Activated CD8-positive, alpha-beta memory T cell treated with anti-CD3 and anti-CD28 coated beads for 48 hours (primary cell): ENCODE measurements around the gene RLF.

ENCODE experiments used
- DNase-seq, 3 experiments: peaks; one replicate each; pipeline ENCODE4 v3.0.0-alpha.2; 2020; ENCODE audit warnings: low read depth in 2 of 3, low spot score in 2 of 3

Gene RLF

DNA sequence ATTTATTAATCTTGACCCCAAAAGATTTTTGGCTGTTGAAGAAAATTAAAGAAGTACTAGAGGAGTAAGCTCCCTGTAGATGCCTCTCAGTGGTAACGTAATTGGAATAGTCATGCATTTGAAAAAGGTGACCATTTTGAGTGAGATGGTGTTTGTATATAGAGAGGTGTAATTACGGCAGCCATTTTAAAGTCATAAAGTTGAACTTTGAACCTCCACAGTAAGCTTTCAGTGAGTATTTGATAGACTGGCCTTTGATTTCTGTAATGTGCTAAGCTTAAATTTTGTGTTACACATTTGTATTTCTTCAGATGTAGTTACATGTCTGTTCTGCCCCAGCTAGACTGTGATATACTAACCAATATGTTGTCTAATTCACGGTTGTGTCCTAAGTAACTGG is 65.0 kb downstream of the RLF start:
- DNase-seq, result no peak

DNA sequence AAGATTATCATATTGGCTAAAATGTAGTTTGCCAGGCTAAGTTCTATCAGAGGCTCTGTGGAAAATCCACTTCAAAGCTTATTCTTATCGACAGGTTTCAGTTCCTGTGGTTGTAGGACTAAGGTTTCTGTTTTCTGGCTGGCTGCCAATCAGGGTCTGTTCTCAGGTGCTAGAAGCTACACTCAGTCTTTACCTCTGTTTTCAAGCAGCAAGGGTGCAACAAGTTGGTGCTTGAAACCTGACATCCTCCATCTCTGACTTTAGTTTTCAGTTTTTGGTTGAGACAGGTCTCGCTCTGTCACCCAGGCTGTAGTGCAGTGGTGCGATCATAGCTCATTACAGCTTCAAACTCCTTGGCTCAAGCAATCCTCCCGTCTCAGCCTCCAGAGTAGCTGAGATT is 71.3 kb downstream of the RLF start:
- DNase-seq, result peak in 2 of 3 experiments; percentile 22 to 60

DNA sequence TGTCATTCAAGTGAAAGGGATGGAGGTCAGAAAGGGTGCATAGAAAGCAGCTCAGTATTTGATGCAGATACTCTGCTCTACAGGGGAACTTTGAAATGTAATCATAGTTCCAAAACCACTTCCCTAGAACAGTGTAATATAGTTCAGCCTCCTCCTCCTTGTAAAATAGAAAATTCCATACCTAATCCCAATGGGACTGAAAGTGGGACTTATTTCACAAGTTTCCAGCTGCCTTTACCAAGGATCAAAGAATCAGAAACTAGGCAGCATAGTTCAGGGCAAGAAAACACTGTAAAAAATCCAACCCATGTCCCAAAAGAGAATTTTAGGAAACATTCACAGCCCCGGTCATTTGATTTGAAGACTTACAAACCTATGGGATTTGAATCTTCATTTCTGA is 78.4 kb downstream of the RLF start:
- no peak for DNase-seq

GRCh38 chr1:40240390-40240789 is 79.2 kb downstream of the RLF start:
- DNase-seq, result no peak

- no peak for DNase-seq
Measured at GRCh38 chr1:40241362-40241761, 80.2 kb downstream of the RLF start.

DNA sequence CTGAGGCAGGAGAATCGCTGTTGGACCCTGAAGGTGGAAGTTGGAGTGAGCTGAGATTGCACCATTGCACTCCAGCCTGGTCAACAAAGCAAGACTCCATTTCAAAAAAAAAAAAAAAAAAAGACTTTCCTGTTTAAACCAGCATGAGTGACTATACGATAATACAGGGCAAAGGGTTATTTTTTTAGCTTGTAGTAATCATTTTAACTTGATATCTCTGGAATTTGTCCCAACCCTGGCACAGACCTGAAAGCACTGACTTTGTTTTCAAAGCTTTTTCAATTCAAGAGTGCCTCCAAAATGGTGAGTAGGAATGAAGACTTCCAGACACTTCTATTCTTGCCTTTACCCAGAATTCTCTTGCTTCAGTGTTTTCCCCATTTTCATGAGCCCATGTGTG is 82.2 kb downstream of the RLF start:
- DNase-seq, result no peak

- no peak for DNase-seq
Measured at GRCh38 chr1:40244138-40244744, 83.1 kb downstream of the RLF start.

DNA sequence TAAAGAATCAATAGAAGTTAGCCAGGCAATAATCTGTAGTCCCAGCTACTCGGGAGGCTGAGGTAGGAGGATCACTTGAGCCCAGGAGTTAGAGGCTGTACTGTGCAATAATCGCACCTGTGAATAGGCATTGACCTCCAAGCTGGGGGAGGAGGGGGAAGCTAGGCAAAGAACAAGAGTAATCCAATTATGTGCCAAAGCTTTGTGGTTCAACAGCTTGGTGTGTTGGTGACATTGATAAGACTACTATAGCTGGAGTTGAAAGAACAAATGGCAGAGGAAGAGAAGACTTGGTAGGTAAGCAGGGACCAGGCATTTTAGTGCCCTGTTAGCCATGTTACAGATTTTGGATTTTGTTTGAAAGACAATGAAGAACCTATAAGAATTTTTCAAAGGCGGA is 84.5 kb downstream of the RLF start:
- DNase-seq, result no peak

- DNase-seq, result no peak
Measured at GRCh38 chr1:40247655-40248054, 86.5 kb downstream of the RLF start, which contains the start of gene TMCO2. TMCO2 (plus strand) TSS chr1:40247937; CDS start chr1:40247994, 57 bp downstream.

DNA sequence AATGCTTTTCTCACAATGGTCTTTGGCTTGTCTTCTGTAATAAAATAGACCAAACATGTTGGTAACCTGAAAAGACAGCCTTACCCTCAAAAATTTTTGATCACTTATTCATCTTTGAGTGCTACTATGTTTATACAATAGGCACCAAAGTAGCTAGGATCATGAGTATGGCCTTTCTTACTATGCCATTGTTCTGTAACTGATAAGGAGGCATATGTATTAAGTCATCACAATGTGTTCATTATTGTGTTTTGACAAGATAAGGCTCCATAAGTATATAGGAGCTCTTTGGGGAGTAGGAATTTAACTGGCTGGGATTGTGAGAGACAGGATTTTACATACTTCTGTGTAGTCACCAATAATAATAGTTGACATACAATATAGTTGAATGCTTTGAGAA is 87.2 kb downstream of the RLF start:
- DNase-seq, result no peak

DNA sequence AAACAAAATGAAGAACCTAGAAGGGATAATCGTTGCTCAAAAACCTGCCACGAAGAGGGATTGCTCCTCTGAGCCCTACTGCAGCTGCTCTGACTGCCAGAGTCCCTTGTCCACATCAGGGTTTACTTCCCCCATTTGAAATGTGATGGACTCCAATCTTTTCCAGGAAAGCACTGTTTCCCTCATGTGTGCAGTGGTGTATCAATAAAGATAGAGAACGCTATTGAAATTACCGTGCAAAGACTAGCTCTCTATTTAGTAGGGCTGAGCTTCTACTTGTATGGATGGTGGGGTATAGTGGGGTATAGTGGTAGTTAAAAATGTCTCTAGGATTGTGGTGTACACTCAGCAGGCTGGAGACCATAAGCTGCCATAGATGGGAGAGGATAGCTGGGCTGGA is 90.3 kb downstream of the RLF start:
- DNase-seq, result no peak

DNA sequence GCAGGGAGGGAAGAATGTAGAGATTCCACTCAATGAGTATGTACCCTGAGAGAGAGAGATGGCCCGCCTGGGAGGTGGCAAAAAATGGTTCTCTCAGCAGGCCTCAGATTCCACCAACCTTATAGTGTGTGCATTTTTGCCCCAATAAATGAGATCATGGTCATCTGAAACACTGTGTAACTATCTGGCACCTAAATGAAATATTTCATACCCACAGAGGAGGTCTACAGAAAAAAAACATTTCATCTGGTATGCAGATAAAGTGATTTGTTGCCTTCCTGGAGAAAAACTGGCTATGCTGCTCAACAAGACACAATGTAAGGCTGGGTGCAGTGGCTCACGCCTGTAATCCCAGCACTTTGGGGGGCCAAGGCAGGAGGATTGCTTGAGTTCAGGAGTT is 91.4 kb downstream of the RLF start:
- no peak for DNase-seq

DNA sequence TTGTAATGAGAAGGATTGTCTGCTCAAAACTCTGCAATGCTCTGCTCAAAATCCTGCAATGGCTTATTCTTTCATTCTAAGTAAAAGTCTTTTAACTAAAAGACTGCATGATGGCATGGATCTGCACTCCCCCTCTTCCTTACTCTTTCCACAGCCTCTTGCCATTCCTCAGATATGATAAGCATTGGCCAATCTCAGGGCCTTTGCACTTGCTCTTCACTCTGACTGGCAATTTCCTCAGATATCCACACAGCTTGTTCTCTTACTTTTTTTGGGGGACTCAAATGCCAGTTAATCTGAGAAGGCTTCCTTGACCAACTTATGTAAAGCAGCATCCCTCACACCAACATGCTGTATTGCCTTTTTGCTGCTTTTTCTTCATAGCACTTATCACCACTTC is 94.0 kb downstream of the RLF start:
- DNase-seq, result no peak

- DNase-seq, result no peak
Measured at GRCh38 chr1:40256401-40257084, 95.4 kb downstream of the RLF start.

- no peak for DNase-seq
Measured at GRCh38 chr1:40257313-40257687, 96.1 kb downstream of the RLF start.

- DNase-seq, result peak; percentile 90 to 94 (median 92)
Measured at GRCh38 chr1:40257688-40258444, 96.7 kb downstream of the RLF start, which contains the start of gene ZMPSTE24. ZMPSTE24 (plus strand) TSS chr1:40258236; CDS start chr1:40258272, 36 bp downstream.

GRCh38 chr1:40258445-40258769 is 97.2 kb downstream of the RLF start:
- DNase-seq, result no peak

DNA sequence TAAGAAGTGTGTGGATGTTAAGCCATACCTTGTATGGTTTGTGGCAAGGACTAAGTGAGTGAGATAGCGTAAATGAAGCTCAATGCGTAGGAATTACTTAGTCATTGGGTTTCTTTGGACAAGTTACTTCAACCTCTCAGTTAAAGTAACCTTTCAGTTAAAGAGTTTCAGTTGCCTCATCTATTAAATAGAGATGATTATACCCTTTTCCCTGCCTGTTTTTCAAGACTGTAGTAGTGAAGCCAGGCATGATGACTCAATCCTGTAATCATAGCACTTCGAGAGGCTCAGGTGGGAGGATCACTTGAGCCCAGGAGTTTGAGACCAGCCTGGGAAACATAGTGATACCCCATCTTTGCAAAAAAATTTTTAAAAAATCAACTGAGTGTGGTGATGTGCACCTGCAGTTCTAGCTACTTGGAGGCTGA is 103.2 kb downstream of the RLF start:
- DNase-seq, result no peak

- no peak for DNase-seq
Measured at GRCh38 chr1:40265298-40265697, 104.1 kb downstream of the RLF start.

DNA sequence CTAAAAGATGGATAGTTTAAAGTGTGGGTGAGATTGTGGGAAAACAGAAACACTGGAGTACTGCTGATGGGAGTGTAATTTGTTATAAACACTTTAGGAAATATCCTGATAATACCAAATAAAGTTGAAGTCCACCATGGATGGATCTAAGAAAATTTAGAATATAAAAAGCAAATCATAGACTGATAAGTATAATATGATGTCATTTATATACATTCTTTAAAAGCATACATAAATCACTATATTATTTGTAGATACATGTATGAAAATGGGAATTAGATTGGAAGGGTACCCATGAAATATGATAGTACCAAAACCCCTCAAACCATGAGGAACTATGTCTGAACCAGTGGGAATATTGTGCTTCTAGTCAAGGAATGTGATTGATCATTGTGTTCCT is 104.7 kb downstream of the RLF start:
- DNase-seq, result no peak

- DNase-seq, result no peak
Measured at GRCh38 chr1:40266786-40267535, 105.8 kb downstream of the RLF start.

- DNase-seq, result no peak
Measured at GRCh38 chr1:40267767-40268187, 106.6 kb downstream of the RLF start.
